Neural progenitor cell (in vitro differentiated cells): ENCODE measurements around the gene PCDH8. TPM values are rescaled to one million over a fixed set of nuclear protein-coding genes. Genes with fewer than 3 reads are reported as not detected.

ENCODE experiments used
- DNase-seq: peaks from one replicate; pipeline ENCODE4 v3.0.0-alpha.2; 2016; ENCODE audit warnings: low spot score
- H2AFZ ChIP-seq: fragments of 200-600 bp; sonication (generic); replicated peaks from 2 replicates; pipeline ENCODE4 v1.6.1; 2016; ENCODE audit warnings: antibody characterized with exemption
- H3F3A ChIP-seq: fragments of 200-600 bp; sonication (generic); 2 replicates; pipeline ENCODE4 v1.6.1; 2016; ENCODE audit warnings: antibody characterized with exemption, low read depth
- H3K27ac ChIP-seq: fragments of 200-600 bp; sonication (generic); 2 replicates; pipeline ENCODE4 v1.5.1; 2016; ENCODE audit warnings: mild to moderate bottlenecking
- H3K27me3 ChIP-seq: fragments of 200-600 bp; sonication (generic); 2 replicates; pipeline ENCODE4 v1.6.1; 2016; ENCODE audit warnings: mild to moderate bottlenecking, moderate library complexity
- H3K36me3 ChIP-seq: fragments of 200-600 bp; sonication (generic); 2 replicates; pipeline ENCODE4 v1.5.1; 2016
- H3K4me1 ChIP-seq: fragments of 200-600 bp; sonication (generic); 2 replicates; pipeline ENCODE4 v1.6.1; 2016; ENCODE audit warnings: mixed run types
- H3K4me2 ChIP-seq: fragments of 200-600 bp; sonication (generic); 2 replicates; pipeline ENCODE4 v1.6.1; 2016
- H3K4me3 ChIP-seq: fragments of 200-600 bp; sonication (generic); 2 replicates; pipeline ENCODE4 v1.5.1; 2016
- H3K79me2 ChIP-seq: fragments of 200-600 bp; sonication (generic); 2 replicates; pipeline ENCODE4 v1.6.1; 2016; ENCODE audit warnings: low read depth
- H3K9ac ChIP-seq: fragments of 200-600 bp; sonication (generic); 2 replicates; pipeline ENCODE4 v1.6.1; 2016
- H3K9me3 ChIP-seq: fragments of 200-600 bp; sonication (generic); 2 replicates; pipeline ENCODE4 v1.5.1; 2016; ENCODE audit warnings: low read depth
- H4K20me1 ChIP-seq: fragments of 200-600 bp; sonication (generic); 2 replicates; pipeline ENCODE4 v1.6.1; 2016; ENCODE audit warnings: low read depth
- H3K27ac Mint-ChIP-seq: 3 replicates; pipeline ENCODE4 v1.8.0; 2021; ENCODE audit warnings: mixed read lengths
- H3K27me3 Mint-ChIP-seq: 2 replicates; pipeline ENCODE4 v1.8.0; 2022; ENCODE audit warnings: low read depth, mild to moderate bottlenecking, inconsistent platforms, moderate library complexity, mixed read lengths; ENCODE audit not compliant: insufficient read depth
- H3K36me3 Mint-ChIP-seq: 3 replicates; pipeline ENCODE4 v1.8.0; 2021; ENCODE audit warnings: mixed read lengths
- H3K4me1 Mint-ChIP-seq: 3 replicates; pipeline ENCODE4 v1.8.0; 2021; ENCODE audit warnings: mixed read lengths
- H3K4me3 Mint-ChIP-seq: 3 replicates; pipeline ENCODE4 v1.8.0; 2021; ENCODE audit warnings: mild to moderate bottlenecking, moderate library complexity, mixed read lengths
- H3K9me3 Mint-ChIP-seq: 3 replicates; pipeline ENCODE4 v1.8.0; 2020; ENCODE audit warnings: mixed read lengths
- EZH2 ChIP-seq: fragments of 200-600 bp; sonication (generic); IDR thresholded peaks from 2 replicates; pipeline ENCODE4 v1.6.1; 2017; ENCODE audit warnings: antibody characterized with exemption, mild to moderate bottlenecking, moderate library complexity
- EZH2phosphoT487 ChIP-seq: fragments of 200-600 bp; sonication (generic); IDR thresholded peaks from 2 replicates; pipeline ENCODE4 v1.6.1; 2017; ENCODE audit warnings: antibody characterized with exemption
- total RNA-seq: library from RNA; depleted of rRNA; stranded (reverse); fragments of >200 nt; gene quantifications from 2 replicates; pipeline ENCODE4 v1.2.3, GENCODE V29; 2015; ENCODE audit warnings: low replicate concordance
- TF ChIP-seq, protein P1 (sequence below): fragments of 200-600 bp; sonication (generic); IDR thresholded peaks from 2 replicates; pipeline ENCODE4 v1.5.1; 2017; ENCODE audit warnings: antibody characterized with exemption, mild to moderate bottlenecking

PCDH8 gene
- total RNA-seq, 1 donor from 2014 or later, result 0.52 TPM

DNA sequence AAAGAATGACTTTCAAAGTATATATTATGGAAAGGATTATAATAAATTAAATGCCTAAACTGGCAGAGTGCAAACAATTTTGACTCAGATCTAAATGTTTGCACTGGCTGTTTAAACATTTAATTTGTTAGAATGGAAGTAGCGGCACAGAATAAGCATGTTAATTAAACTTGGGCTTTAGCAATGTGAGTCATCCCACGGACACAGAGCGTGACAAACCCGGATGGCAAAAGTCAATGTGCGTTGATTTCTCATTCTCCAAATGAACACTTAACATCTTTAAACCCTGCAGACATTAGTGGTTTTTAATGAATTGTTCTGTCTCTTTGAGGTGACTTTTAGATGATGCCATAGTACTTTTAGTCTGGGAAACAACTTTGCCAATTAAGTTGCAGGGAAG lies 38.4 kb downstream of the PCDH8 start:
- H3K36me3 Mint-ChIP-seq, result no peaks in the 10 kb centered on the region
- Histone ChIP-seq H3K9ac (no peak overlapping the region), H3K79me2 (no peaks in the 10 kb centered on the region), H4K20me1 (no peaks in the 10 kb centered on the region), H3K4me1 (peaks cover 10% of the 10 kb centered on the region), H2AFZ (no peak overlapping the region), H3F3A (peaks cover 4% of the 10 kb centered on the region), H3K4me3 (no peak overlapping the region), H3K4me2 (no peak overlapping the region), H3K36me3 (no peaks in the 10 kb centered on the region), H3K27me3 (no peaks in the 10 kb centered on the region), H3K9me3 (no peaks in the 10 kb centered on the region), H3K27ac (no peak overlapping the region)
- TF ChIP-seq EZH2phosphoT487 (no peak), EZH2 (no peak)
- TF ChIP-seq, protein P1, sequence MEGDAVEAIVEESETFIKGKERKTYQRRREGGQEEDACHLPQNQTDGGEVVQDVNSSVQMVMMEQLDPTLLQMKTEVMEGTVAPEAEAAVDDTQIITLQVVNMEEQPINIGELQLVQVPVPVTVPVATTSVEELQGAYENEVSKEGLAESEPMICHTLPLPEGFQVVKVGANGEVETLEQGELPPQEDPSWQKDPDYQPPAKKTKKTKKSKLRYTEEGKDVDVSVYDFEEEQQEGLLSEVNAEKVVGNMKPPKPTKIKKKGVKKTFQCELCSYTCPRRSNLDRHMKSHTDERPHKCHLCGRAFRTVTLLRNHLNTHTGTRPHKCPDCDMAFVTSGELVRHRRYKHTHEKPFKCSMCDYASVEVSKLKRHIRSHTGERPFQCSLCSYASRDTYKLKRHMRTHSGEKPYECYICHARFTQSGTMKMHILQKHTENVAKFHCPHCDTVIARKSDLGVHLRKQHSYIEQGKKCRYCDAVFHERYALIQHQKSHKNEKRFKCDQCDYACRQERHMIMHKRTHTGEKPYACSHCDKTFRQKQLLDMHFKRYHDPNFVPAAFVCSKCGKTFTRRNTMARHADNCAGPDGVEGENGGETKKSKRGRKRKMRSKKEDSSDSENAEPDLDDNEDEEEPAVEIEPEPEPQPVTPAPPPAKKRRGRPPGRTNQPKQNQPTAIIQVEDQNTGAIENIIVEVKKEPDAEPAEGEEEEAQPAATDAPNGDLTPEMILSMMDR, result no peak
- H3K27ac Mint-ChIP-seq, result no peak overlapping the region
- peaks cover 4% of the 10 kb centered on the region for H3K9me3 Mint-ChIP-seq
- DNase-seq, result no peak
- peaks cover 4% of the 10 kb centered on the region for H3K27me3 Mint-ChIP-seq
- H3K4me1 Mint-ChIP-seq, result no peaks in the 10 kb centered on the region
- H3K4me3 Mint-ChIP-seq, result no peak overlapping the region

DNA sequence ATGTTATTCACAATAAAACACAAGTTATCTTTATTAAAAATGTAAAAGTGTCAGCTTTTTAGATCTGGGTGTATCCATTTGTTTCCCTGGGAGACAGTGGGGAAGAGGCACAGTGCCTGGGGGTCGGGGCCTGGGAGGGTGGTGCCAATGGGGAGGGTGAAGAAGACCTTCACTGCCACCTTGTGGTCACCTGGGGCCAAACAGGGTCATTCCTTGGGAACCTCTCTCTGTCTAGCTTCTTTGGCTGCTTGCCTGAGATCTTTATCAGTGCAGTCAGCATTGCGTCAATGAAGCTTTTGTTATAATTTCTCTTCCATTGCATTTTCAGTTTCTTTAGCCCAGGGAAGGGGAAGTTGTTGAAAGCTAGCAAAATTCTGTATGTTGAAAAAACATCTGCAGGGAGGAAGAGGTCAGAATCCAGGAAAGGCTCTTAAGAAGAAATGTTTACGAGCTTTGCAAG lies 39.1 kb downstream of the PCDH8 start:
- H3K9me3 Mint-ChIP-seq, result peaks cover 4% of the 10 kb centered on the region
- H3K36me3 ChIP-seq, result no peaks in the 10 kb centered on the region

DNA sequence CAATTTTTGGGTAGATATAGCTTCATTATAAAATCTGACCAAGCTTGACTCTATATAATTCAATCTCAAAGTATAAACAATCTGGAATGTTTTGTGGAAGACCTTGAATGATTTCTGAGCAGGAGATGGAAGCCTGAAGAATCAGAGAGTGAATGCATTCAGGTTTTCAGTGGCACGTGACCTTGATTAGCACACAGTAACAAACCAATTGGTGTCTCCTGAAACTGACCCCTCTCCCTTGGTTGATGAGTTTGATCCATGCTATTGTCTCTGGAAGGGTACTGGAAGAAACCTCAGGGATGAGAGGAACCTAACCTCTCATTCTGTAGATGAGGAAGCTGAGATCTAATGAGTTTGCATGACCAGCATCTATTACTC lies 39.6 kb downstream of the PCDH8 start:
- H3K4me2 ChIP-seq, result peak overlapping the region; percentile 37
- no peaks in the 10 kb centered on the region for H3K27me3 ChIP-seq
- no peak overlapping the region for H3K4me3 Mint-ChIP-seq
- H3K36me3 Mint-ChIP-seq, result no peaks in the 10 kb centered on the region
- H3K36me3 ChIP-seq, result no peaks in the 10 kb centered on the region
- H3K27ac Mint-ChIP-seq, result no peak overlapping the region
- no peak overlapping the region for H3K27ac ChIP-seq
- H3K4me1 Mint-ChIP-seq, result no peaks in the 10 kb centered on the region
- no peaks in the 10 kb centered on the region for H4K20me1 ChIP-seq
- no peaks in the 10 kb centered on the region for H3K79me2 ChIP-seq
- H3K9me3 Mint-ChIP-seq, result peaks cover 1% of the 10 kb centered on the region
- TF ChIP-seq EZH2phosphoT487 (no peak), EZH2 (no peak)
- TF ChIP-seq, protein P1, result no peak
- H3K9ac ChIP-seq, result no peak overlapping the region
- H3K4me3 ChIP-seq, result no peak overlapping the region
- no peak overlapping the region for H2AFZ ChIP-seq
- H3K4me1 ChIP-seq, result peaks cover 10% of the 10 kb centered on the region
- DNase-seq, result no peak
- no peaks in the 10 kb centered on the region for H3K9me3 ChIP-seq
- H3F3A ChIP-seq, result peaks cover 4% of the 10 kb centered on the region
- H3K27me3 Mint-ChIP-seq, result peaks cover 4% of the 10 kb centered on the region

More for the DNA sequence above, 39.1 kb downstream of the PCDH8 start:
- no peaks in the 10 kb centered on the region for H3K9me3 ChIP-seq
- TF ChIP-seq, protein P1, result peak; percentile 91
- TF ChIP-seq EZH2, result no peak
- no peaks in the 10 kb centered on the region for H3K36me3 Mint-ChIP-seq
- no peak overlapping the region for H3K27ac Mint-ChIP-seq
- H3K4me1 ChIP-seq, result peaks cover 10% of the 10 kb centered on the region
- H3K4me2 ChIP-seq, result no peak overlapping the region
- H3K79me2 ChIP-seq, result no peaks in the 10 kb centered on the region
- no peaks in the 10 kb centered on the region for H4K20me1 ChIP-seq
- H3K9ac ChIP-seq, result no peak overlapping the region
- H3K27me3 Mint-ChIP-seq, result peaks cover 4% of the 10 kb centered on the region
- no peak overlapping the region for H2AFZ ChIP-seq
- no peak overlapping the region for H3K4me3 Mint-ChIP-seq
- DNase-seq, result peak; percentile 80
- no peaks in the 10 kb centered on the region for H3K27me3 ChIP-seq
- H3K4me3 ChIP-seq, result no peak overlapping the region
- H3K27ac ChIP-seq, result no peak overlapping the region
- no peaks in the 10 kb centered on the region for H3K4me1 Mint-ChIP-seq
- peaks cover 4% of the 10 kb centered on the region for H3F3A ChIP-seq
